C4-2B (cell line): Measurements from ENCODE around the gene BTBD9.

Source experiments
- CTCF ChIP-seq: fragments of 450-650 bp; conservative IDR thresholded peaks from 2 replicates; pipeline ENCODE4 v1.5.1; 2017; ENCODE audit warnings: mild to moderate bottlenecking
- ZFX ChIP-seq: fragments of 450-650 bp; IDR thresholded peaks from 2 replicates; pipeline ENCODE4 v1.6.1; 2017

GRCh38 chr6:38208028-38208427, 431.7 kb downstream of the BTBD9 start:
- no peak for TF ChIP-seq CTCF
- TF ChIP-seq ZFX, result no peak
